NCI-H2107 (cell line): ENCODE results near the gene C20orf173.
"Not testable (repeated sequence)": the region's sequence is repeated elsewhere in the genome, so short reads cannot be mapped to it uniquely, and the experiment has no call there.

Experiments
- DNase-seq: peaks from one replicate; lab custom pipeline; 2025; lab: John Stamatoyannopoulos, UW

Gene C20orf173

DNA sequence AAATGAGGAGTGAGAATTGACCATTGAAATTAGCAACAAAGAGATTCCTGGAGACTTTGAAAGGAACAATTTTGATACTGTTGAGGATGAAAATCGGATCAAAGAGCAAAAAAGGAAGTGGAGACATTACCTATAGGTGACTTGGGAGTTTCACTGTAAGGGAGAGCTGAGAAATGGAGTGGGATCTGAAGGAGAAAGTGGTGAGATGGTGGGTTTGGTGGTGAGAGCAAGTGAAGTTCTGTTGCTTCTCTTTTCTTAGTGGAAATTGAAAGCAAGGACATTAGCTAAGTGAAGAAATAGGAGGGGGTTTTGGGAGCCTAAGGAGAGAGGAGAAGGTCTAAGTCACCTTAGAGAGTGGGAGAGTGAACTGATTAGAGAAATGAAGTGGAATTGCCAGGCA lies 16.7 kb upstream of the C20orf173 start:
- DNase-seq = no peak

GRCh38 chr20:35544941-35545340 lies 15.5 kb upstream of the C20orf173 start:
- DNase-seq = not testable (repeated sequence)

GRCh38 chr20:35544436-35544835 lies 15.0 kb upstream of the C20orf173 start:
- DNase-seq = no peak

- no peak for DNase-seq
Observed at GRCh38 chr20:35542990-35543389, 13.5 kb upstream of the C20orf173 start.

DNA sequence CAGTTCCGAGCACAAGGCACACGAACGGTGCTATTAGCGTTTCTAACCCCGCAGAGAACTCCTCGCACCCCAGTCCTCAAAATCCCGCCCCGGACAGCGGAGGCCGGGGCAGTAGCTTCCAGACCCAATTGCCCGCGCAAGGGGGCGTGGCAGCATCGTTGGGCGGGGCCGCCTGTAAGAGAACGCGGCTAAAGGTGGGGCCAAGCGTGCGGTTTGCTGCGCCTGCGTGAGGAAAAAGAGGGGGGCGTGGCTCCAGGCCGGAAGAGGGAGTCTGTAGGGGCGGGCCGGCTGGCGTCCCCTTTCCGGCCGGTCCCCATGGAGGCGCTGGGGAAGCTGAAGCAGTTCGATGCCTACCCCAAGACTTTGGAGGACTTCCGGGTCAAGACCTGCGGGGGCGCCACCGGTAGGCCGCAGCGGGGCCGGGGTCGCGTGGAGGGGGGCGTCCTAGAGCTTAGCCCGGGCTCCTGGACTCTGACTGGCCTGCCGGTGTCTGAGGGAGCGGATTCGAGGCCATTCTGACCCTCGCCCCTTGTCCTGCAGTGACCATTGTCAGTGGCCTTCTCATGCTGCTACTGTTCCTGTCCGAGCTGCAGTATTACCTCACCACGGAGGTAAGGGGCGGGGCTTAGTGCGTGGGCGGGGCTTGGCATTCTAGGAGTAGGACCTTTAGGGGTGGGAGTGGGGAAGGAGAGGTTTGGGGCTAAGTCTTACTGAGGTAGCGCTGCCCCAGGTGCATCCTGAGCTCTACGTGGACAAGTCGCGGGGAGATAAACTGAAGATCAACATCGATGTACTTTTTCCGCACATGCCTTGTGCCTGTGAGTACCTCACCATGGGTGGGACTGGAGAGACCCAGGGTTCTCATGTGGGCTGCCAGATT lies 12.6 kb upstream of the C20orf173 start, which contains the start of gene ERGIC3:
ERGIC3 (plus strand) TSS at position 296 of the 880 bp plus-strand sequence; CDS start at position 316, 20 bp downstream.
- DNase-seq = peak; percentile 81

DNA sequence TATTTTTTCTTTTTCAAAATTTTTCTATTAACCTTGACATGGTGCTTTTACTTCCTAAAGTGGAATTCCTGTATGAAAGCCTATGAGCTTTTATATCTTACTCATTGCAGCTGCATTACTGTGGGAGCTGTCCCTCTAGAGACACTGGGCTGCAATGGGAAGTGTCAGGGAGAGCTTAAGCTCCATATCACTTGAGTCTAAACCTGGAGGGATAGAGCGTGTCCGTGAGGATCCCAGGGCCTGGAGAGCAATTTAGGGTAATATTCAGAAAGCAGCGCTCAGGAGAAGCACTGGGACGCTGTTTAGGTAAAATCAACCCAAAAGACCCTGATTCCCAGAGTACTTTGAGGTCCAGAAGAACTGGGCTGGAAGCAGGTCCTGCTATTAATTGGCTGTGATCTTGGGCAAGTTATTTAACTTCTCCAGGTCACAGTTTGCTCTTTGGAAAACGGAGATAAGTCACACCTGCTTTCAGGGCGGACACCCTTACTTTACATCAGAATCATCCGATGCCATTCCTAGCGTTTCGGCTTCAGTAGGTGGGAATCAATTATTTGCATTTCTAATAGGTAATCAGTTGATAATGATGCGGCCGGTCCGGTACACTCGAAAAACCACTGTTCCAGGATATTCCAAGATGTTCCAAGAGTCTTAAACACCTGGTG lies 11.8 kb upstream of the C20orf173 start:
- DNase-seq = no peak

DNA sequence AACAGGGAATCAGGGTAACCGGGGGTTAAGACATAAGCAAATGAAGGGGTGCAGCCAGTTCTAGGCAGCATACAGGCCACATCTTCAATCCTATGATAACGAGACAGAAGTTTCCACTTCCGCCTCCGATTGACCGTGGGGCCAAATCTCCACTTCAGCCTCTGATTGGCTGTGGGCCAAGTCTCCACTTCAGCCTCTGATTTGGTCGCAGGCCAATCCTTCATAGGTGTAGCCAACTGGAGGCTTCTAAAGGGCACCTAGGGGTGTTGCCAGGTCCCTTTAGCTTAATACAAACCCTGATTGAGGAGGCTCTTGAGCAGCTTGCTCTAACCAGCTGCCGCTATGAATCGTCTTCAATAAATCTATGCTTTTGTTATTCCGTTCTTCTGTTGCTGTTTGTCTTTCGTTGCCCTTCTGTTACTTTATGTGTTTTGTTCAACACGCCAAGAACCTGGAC lies 10.3 kb upstream of the C20orf173 start:
- peak; percentile 85 for DNase-seq

DNA sequence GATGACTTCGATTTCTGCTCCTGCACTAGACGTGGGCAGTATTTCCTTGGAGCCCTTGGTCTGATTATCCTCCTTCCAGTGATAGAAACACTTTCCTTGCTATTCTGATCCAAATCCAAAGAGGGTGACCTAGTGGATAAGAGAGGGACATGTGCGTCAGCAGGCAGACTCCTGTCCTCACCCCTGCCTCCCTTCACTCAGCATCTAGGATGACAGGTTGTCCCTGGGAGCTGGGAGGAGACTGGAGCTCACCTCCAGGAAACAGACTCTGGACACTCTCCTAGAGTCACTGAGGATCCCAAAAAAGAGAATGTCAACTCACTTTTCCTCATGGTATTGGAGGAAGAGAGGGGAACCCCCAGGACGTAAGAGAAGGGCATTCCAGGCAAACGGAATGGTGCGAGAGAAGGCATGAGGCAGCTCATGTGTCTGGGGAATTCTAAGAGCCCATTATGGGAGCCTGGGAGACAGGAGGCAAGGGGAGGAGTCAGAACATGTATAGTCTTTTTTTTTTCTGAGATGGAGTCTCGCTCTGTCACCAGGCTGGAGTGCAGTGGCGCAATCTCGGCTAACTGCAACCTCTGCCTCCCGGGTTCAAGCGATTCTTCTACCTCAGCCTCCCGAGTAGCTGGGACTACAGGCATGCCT lies 2.2 kb downstream of the C20orf173 start:
- DNase-seq = no peak

GRCh38 chr20:35525639-35526038 lies 3.8 kb downstream of the C20orf173 start:
- no peak for DNase-seq

DNA sequence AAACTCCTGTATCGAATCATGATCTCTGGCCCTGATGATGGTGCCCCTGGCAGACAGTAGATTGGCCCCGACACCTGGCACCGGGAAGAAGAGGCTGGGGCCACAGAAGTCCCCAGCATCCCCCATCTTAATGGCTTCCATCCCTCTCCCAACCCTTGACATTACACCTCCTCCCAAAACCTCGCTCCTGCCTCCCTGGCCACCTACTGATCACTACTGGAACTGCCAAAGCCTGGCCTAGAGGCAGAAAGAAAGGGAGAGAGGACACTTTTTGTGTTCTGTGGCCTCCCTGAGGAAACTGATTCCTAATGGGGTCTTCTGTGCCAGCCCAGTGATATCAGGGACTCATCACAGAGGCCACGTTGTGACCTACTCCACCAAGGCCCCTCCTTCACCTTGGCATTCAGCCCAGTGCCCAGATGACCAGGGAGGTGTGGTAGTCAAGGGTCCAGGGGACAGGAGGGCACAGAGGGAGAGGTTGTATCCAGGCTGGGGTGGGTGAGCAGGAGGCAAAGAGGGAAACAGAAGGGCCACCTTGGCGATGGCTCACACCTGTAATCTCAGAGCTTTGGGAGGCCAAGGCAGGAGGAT lies 6.1 kb downstream of the C20orf173 start:
- DNase-seq = no peak

GRCh38 chr20:35518955-35519354 lies 10.5 kb downstream of the C20orf173 start:
- DNase-seq = no peak

- not testable (repeated sequence) for DNase-seq
Observed at GRCh38 chr20:35517767-35518166, 11.7 kb downstream of the C20orf173 start.

GRCh38 chr20:35517125-35517524 lies 12.3 kb downstream of the C20orf173 start:
- DNase-seq = no peak

DNA sequence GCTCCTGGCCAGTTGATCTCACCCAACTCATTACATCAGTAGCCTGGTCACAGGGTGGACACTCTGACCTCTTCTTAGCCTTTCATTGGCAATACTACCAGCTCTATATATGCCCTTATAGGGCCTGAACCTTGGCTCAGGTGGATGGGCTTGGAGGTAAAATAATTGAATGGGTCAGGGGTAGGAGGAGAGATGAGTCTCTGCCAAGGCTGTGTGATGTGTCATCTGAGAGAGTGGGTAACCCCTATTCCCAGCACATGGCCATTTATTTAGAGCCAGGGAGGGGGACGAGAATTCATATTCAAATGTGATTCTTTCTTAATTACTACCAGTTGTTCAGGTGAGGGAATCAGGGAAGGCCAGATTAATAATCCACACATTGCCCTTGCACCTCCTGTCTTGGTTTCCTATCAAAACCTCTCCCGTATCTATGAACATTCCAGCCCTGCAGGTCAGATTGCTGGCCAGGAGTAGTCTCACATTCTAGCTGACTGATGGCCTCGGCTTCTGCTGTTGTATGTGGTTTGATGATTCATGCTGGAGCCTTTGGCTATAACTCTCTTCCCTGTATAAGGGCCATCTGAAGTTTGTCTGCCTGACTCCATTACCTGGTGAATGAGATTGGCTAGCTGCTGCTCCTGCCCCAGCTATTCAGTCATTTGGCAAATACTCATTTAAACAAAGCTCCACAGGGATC lies 13.4 kb downstream of the C20orf173 start:
- DNase-seq = no peak

DNA sequence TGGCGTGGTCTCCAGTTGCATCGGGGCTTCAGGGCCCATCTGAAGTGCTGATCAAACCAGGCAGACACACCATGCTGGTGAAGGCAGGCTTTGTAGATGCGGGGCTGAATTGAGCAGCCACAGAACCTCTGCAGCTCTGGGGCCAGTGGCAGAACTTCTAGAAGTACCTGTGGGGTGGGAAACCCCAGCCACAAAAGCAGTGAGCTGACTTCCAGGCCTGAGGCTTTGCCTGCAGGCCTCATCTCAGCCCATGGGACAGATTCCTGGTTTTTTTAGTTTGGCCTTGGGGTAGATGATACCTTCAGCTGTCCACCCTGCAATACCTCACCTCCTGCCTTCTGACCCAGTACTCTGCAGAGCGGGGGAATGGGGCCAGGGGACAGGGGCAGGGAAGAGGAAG lies 14.1 kb downstream of the C20orf173 start:
- no peak for DNase-seq

DNA sequence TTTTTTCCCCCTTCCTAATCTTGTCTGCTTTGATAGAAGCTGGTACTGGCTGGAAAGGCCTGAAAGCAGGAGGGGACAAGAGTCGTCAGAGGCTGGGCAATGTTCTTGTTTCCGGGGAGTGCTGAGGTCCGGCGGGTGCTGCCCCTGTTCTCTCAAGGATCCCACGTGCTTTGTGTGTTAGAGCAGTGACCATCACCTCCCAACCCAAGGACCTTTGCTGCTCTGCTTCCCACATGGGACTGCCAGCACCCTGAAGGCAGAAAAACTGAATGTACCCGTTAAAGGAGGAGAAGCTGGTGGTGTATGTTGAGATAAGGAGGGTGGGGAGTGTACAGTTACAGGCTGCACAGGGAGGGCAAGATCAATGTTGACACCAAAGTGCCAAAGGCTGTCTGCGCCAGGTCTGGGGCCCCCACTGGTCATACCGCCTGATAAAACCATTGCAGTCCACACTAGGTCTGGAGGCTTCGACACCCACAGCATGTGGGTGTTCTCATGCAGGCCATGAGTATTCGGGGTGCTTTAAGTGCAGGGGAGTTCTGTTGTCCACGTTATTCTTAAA lies 15.0 kb downstream of the C20orf173 start:
- no peak for DNase-seq

GRCh38 chr20:35511814-35512420 lies 17.5 kb downstream of the C20orf173 start:
- no peak for DNase-seq

DNA sequence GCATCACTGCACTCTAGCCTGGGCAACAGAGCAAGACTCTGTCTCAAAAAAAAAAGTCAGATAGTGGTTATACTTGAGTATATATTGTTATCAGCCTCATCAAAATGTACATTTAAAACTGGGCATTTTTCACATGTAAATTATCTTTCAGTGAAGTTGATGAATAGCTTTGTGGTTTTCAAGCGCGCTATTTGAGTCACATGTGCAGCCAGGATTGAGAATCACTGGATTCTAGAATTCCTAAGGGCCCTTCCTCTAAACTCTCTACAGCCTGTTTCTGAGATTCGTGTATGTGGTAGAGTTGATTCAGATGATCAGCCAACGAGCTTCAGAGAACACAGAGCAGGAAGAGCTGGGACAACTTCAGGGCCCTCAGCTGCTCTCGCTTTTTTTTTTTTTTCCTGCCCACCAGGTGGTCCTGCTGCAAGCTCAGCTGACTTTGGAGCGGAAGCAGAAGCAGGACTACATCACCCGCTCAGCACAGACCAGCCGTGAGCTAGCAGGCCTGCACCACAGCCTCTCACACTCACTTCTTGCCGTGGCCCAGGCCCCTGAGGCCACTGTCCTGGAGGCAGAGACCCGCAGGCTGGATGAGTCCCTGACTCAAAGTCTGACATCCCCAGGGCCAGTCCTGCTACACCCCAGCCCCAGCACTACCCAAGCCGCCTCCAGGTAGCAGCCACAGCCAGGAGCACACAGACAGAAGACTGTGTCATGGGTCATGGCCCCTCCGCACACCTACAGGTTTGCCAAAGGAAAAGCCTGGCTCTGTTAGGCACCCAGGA lies 18.3 kb downstream of the C20orf173 start:
- no peak for DNase-seq

- no peak for DNase-seq
Observed at GRCh38 chr20:35508493-35509218, 20.8 kb downstream of the C20orf173 start.
